NCI-H1436 treated with DMSO at 0.1 percent for 48 hours (cell line): ENCODE data around the gene BCR.

Source experiments
- DNase-seq: peaks from one replicate; lab custom pipeline; 2025; lab: John Stamatoyannopoulos, UW

Gene BCR

GRCh38 chr22:23232094-23232905, 52.0 kb downstream of the BCR start:
- no peak for DNase-seq

DNA sequence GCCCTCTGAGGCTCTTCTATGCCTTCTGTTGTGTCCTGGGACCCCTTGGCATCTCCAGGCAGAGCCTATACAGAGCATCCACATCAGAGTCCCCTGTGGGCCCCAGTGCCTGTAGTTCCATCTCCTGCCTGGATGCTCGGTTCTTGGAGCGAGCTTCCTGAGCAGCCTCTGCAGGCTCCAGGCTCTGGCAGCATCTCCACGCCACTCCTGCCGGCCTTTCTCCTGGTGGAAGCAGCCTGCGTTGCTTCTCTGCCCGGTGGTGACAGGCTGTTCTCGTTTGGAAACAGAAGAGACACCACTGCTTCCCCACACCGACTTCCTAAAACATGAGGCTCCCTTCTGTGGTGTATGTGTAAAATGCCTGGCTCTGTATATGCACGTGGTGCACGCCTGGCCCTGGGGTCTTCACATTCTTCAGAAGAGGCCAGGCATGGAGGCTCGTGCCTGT, 52.8 kb downstream of the BCR start:
- DNase-seq, result no peak

GRCh38 chr22:23233752-23234408, 53.6 kb downstream of the BCR start:
- DNase-seq, result no peak

- DNase-seq, result no peak
These were observed 54.3 kb downstream of the BCR start for GRCh38 chr22:23234409-23235161.

GRCh38 chr22:23235425-23235824, 55.1 kb downstream of the BCR start:
- no peak for DNase-seq

DNA sequence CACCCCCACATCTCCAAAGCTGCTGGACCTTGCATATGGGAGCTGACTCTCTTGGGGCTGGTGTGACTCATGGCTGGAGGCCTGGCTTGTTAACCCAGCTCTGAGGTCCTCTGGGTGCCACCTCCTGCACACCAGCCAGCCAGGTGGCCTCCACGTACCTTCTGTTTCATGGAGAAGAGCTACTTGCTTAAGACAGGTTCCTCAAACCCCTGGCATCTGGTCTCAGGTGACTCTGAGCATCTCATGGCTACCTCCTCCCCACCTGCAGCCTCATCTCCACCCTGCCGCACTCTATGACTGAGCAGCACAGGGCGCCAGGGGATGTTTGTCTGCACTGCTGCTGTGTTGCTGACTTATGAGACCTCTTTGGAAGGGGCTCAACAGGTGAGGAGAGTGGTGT, 55.7 kb downstream of the BCR start:
- DNase-seq, result no peak

- no peak for DNase-seq
These were observed 56.3 kb downstream of the BCR start for GRCh38 chr22:23236440-23237184.

DNA sequence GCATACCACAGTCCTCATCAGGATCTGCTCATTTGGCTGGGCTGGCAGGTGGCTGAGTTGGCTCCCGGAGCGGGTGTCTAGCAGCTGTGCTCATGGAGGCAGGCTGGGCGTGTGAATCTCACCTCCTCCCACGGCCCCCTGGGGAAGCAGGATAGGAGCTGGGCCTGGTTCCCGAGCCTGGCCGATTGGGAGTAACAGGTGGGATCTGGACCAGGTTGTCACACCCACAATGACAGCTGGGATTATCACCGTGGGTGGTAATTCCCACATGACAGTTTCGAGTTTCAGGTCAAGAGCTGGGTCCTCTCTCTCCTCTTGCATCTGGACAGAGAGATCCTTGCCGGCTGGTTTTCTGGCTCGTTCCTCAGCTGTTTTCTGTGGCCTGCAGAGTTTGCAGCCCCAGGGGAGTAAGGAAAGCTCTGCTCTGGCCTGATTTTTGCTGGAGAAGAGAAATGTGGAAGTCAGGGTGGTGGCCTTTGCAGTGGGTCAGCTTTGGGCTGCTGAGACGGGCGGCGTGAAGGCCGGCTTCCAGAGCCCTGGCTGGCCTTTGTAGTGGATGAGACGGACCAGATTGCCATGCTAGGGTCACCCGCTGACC, 57.0 kb downstream of the BCR start:
- DNase-seq, result no peak

DNA sequence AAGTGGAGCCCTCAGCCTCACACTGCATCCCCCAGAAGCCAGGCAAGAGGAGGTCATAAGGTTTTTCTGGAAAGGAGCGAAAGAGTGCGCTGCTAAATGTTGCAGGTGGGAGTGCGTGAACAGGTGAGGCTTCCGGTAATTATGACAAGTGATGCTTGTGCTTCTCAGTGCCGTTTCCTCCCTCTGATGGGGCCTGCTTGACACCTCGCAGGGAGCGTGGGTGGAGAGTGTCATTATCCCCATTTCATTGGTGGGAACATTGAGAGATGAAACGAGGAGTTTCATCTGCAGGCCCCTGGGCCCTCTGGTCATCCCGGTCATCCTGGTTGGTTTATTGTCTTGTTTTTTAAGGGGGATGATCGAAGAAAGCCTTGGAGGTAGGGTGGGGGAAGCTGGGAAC, 57.5 kb downstream of the BCR start:
- DNase-seq, result no peak

- no peak for DNase-seq
These were observed 58.4 kb downstream of the BCR start for GRCh38 chr22:23238707-23239106.

DNA sequence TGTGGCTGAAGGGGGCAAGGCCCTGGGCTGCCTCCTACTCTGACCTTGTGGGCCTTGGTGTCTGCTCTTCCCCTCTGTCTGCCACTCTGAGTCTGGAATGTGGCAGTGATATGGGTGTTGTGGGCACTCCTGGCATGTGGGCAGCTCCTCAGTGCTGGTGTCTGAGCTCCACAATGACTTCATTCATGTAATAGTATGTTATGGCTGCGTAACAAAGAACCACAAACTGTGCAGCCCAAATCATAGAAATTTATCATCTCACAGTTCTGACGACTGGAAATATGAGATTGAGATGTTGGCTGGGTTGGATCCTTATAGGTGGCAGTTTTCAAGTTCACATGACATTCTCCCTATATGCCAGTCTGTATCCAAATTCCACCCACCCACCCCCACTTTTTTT, 59.1 kb downstream of the BCR start:
- no peak for DNase-seq

- DNase-seq, result no peak
These were observed 60.5 kb downstream of the BCR start for GRCh38 chr22:23240639-23241389.

DNA sequence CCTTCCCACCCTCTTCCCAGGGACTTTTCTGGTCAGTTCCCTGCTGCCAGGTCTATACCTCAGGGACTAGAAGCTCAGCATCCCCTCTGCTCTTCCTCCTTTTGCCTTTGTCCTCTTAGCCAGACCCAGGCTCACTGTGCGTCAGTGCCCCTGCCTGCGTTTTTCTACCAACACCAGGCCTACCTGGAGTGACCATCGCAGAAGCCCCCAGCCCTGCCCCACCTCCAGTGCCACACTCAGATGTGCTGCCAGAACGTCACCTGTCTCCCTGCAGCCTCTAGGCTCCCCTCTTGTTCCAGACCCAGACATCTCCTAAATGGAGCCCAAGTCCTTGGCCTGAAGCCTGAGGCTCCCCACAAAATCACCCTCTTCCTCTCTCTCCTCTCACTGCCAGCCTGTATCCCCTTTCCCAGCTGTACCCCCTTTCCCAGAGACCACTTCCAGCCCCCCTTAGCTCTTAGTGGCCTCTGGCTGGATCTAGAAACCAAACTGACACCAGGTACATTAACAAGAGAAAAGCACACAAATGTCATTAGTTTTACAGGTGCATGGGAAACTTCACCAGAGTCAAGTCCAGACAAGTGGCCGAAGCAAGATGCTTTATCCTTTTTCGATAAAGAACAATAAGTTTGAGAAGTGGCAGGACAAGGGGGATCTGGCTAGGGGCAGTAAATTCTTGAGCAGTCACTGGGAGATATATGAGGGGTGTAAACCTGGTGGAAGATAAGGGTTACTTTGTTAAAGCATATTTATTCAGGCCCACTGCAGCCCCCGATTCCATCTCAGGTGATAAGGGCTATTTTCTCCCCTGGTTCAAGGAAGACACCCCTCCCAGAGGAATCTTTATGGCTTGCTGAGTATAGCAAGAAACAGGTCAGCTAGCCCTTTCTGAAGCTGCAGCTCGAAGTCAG, 61.5 kb downstream of the BCR start:
- DNase-seq, result no peak

GRCh38 chr22:23242473-23243001, 62.2 kb downstream of the BCR start:
- DNase-seq, result no peak

- DNase-seq, result no peak
These were observed 62.8 kb downstream of the BCR start for GRCh38 chr22:23243006-23243573.

- DNase-seq, result no peak
These were observed 63.8 kb downstream of the BCR start for GRCh38 chr22:23243859-23244689.

DNA sequence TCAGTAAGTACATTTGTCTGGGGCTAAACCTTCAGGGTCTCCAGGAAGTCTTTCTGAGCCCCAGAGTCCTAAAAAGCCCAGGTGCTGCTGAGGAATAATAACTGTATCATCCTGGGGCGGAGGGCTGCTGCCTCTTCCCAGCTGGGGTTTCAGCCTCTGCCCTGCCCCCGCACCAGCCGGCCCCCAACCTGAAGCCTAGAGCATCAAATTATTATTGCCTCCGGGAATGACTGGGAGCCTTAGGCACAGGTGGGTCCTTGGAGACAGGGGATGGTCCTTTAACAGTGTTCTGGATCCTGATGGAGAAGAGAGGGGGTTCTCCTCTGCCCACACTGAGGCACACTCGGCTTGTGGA, 64.4 kb downstream of the BCR start:
- no peak for DNase-seq

DNA sequence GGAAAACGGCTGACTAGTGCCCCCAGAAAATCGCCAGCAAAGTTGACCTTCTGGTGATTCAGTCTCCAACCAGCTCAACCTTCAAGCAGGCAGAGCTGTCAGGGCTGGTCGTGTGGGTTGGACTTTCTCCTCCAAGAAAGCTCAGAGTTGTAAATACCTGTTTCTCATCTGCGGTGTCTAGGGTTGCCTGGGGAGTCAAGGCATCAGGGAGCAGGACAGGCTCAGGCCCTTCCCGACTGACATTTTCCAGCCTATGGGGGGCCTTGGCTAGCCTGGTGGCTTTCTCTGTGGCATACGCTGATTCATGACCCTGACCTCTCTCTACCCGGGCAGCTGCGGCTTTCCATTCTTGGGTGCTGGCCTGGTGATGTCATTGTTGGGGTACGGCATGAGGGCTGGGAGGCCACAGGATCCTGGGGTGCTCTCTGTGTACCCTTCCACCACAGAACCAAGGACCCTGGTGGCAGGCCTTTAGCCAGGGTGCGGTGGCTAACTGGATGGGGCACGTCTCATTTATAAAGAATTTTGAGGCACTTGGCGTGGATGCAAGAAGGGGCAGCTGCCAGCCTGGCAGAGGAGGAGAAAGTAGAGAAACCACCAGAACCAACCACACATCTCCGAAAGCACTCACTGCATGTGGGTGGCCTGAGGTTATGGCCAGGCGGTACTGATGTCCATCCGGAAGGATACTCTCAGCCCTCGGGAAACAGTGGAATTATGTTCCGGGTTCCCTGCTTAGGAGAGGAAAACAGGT, 64.9 kb downstream of the BCR start:
- no peak for DNase-seq
